GM23338 (cell line): Measurements from ENCODE around the gene ST6GALNAC6. TPM values are rescaled to one million over a fixed set of nuclear protein-coding genes. Genes with fewer than 3 reads are reported as not detected.

Experiments used
- ATAC-seq: fragments of 200-7000 bp; cut with Tn5 transposase; 3 replicates; pipeline ENCODE4 v1.9.1; 2020
- DNase-seq: peaks from one replicate; pipeline ENCODE4 v3.0.0-alpha.2; 2015; ENCODE audit warnings: low spot score
- H2AFZ ChIP-seq: fragments of 200-600 bp; sonication (generic); 2 replicates; pipeline ENCODE4 v1.8.0; 2016; ENCODE audit warnings: antibody characterized with exemption, mild to moderate bottlenecking, moderate library complexity
- H3F3A ChIP-seq: fragments of 200-600 bp; sonication (generic); replicated peaks from 2 replicates; pipeline ENCODE4 v1.8.0; 2017; ENCODE audit warnings: antibody characterized with exemption, mixed run types, low read depth
- H3K27ac ChIP-seq: fragments of 200-600 bp; sonication (generic); 2 replicates; pipeline ENCODE4 v1.6.1; 2016; ENCODE audit warnings: low read depth
- H3K27me3 ChIP-seq: fragments of 200-600 bp; sonication (generic); 2 replicates; pipeline ENCODE4 v1.8.0; 2016; ENCODE audit warnings: mild to moderate bottlenecking, mixed run types, moderate library complexity; ENCODE audit not compliant: insufficient read depth
- H3K36me3 ChIP-seq: fragments of 200-600 bp; sonication (generic); 2 replicates; pipeline ENCODE4 v1.8.0; 2016; ENCODE audit warnings: mild to moderate bottlenecking; ENCODE audit not compliant: insufficient read depth
- H3K4me1 ChIP-seq: fragments of 200-600 bp; sonication (generic); 2 replicates; pipeline ENCODE4 v1.8.0; 2016; ENCODE audit warnings: mild to moderate bottlenecking, moderate library complexity; ENCODE audit not compliant: insufficient read depth
- H3K4me2 ChIP-seq: fragments of 200-600 bp; sonication (generic); 2 replicates; pipeline ENCODE4 v1.7.1; 2017; ENCODE audit warnings: mixed run types
- H3K4me3 ChIP-seq: fragments of 200-600 bp; sonication (generic); 2 replicates; pipeline ENCODE4 v1.6.1; 2016; ENCODE audit warnings: mixed run types
- H3K79me2 ChIP-seq: fragments of 200-600 bp; sonication (generic); replicated peaks from 2 replicates; pipeline ENCODE4 v1.8.0; 2017; ENCODE audit warnings: mild to moderate bottlenecking; ENCODE audit not compliant: insufficient read depth
- H3K9me2 ChIP-seq: fragments of 200-600 bp; sonication (generic); 2 replicates; pipeline ENCODE4 v1.8.0; 2017; ENCODE audit not compliant: insufficient read depth
- H4K20me1 ChIP-seq: fragments of 200-600 bp; sonication (generic); replicated peaks from 2 replicates; pipeline ENCODE4 v1.8.0; 2017; ENCODE audit warnings: mild to moderate bottlenecking; ENCODE audit not compliant: insufficient read depth
- H3K27ac Mint-ChIP-seq: 2 replicates; pipeline ENCODE4 v1.8.0; 2020; ENCODE audit warnings: inconsistent platforms, mild to moderate bottlenecking, moderate library complexity, mixed read lengths
- H3K27me3 Mint-ChIP-seq: 3 replicates; pipeline ENCODE4 v1.8.0; 2022; ENCODE audit warnings: low read depth, mild to moderate bottlenecking, moderate library complexity, mixed read lengths, inconsistent platforms; ENCODE audit not compliant: insufficient read depth, poor library complexity
- H3K36me3 Mint-ChIP-seq: 3 replicates; pipeline ENCODE4 v1.8.0; 2021; ENCODE audit warnings: low read depth, mild to moderate bottlenecking, inconsistent platforms, moderate library complexity, mixed read lengths
- H3K4me1 Mint-ChIP-seq: 3 replicates; pipeline ENCODE4 v1.8.0; 2020; ENCODE audit warnings: mild to moderate bottlenecking, inconsistent platforms, mixed read lengths
- H3K4me3 Mint-ChIP-seq: 3 replicates; pipeline ENCODE4 v1.8.0; 2021; ENCODE audit warnings: moderate library complexity, mild to moderate bottlenecking, inconsistent platforms, mixed read lengths
- H3K9me3 Mint-ChIP-seq: 3 replicates; pipeline ENCODE4 v1.8.0; 2020; ENCODE audit warnings: moderate library complexity, mild to moderate bottlenecking, inconsistent platforms, mixed read lengths
- CREB1 ChIP-seq: fragments of 250-450 bp; sonication (Bioruptor Pico); IDR thresholded peaks from 2 replicates; pipeline ENCODE4 v1.5.0; 2020; ENCODE audit warnings: low read depth, mild to moderate bottlenecking, moderate library complexity
- EZH2 ChIP-seq: fragments of 200-600 bp; sonication (generic); IDR thresholded peaks from one replicate; pipeline ENCODE4 v1.8.0; 2017; ENCODE audit warnings: antibody characterized with exemption, mild to moderate bottlenecking, low read depth; ENCODE audit not compliant: unreplicated experiment
- EZH2phosphoT487 ChIP-seq: fragments of 200-600 bp; sonication (generic); IDR thresholded peaks from one replicate; pipeline ENCODE4 v1.8.1; 2018; ENCODE audit warnings: antibody characterized with exemption; ENCODE audit not compliant: unreplicated experiment
- NANOG ChIP-seq: IDR thresholded peaks from 2 replicates; pipeline ENCODE4 v1.6.1; 2016; ENCODE audit warnings: antibody characterized with exemption, borderline replicate concordance
- STAT1 ChIP-seq: IDR thresholded peaks from one replicate; pipeline ENCODE4 v1.6.1; 2016; ENCODE audit warnings: antibody characterized with exemption; ENCODE audit not compliant: unreplicated experiment
- ZNF114 ChIP-seq: fragments of 250-450 bp; sonication (Bioruptor Pico); IDR thresholded peaks from 2 replicates; pipeline ENCODE4 v1.5.0; 2020; ENCODE audit warnings: mild to moderate bottlenecking, moderate library complexity
- ZNF331 ChIP-seq: fragments of 250-450 bp; sonication (Bioruptor Pico); IDR thresholded peaks from 2 replicates; pipeline ENCODE4 v1.5.0; 2020; ENCODE audit warnings: low read depth, mild to moderate bottlenecking, moderate library complexity
- polyA plus RNA-seq: library from polyadenylated mRNA; unstranded; fragments of >200 nt; fragmentation: Nextera tagmentation; extraction: Ambion mirVana; gene quantifications from 2 replicates; pipeline ENCODE4 v1.2.1, GENCODE V29; 2016
- total RNA-seq: library from RNA; depleted of rRNA; stranded (reverse); fragments of >200 nt; shearing (Covaris generic); gene quantifications from 2 replicates; pipeline ENCODE4 v1.2.3, GENCODE V29; 2014
- TF ChIP-seq, protein P1 (sequence below), 2 experiments: fragments of 200-600 bp in 1 of 2; sonication (generic) in 1 of 2; conservative IDR thresholded peaks; 2 replicates each; pipeline versions ENCODE4 v1.5.1 to v1.6.1; 2016 to 2017; ENCODE audit warnings: antibody characterized with exemption in 2 of 2, low read depth in 2 of 2, mild to moderate bottlenecking in 2 of 2, moderate library complexity in 1 of 2
- TF ChIP-seq, protein P2 (sequence below): IDR thresholded peaks from one replicate; pipeline ENCODE4 v1.6.1; 2018; ENCODE audit warnings: antibody characterized with exemption; ENCODE audit not compliant: unreplicated experiment
- TF ChIP-seq, protein P3 (sequence below): fragments of 250-450 bp; sonication (Bioruptor Pico); IDR thresholded peaks from 2 replicates; pipeline ENCODE4 v1.5.0; 2020; ENCODE audit warnings: mild to moderate bottlenecking, moderate library complexity

The ST6GALNAC6 gene
- total and polyA plus RNA-seq, 2 experiments from 2014 or later: 20.7 to 39.2 TPM

DNA sequence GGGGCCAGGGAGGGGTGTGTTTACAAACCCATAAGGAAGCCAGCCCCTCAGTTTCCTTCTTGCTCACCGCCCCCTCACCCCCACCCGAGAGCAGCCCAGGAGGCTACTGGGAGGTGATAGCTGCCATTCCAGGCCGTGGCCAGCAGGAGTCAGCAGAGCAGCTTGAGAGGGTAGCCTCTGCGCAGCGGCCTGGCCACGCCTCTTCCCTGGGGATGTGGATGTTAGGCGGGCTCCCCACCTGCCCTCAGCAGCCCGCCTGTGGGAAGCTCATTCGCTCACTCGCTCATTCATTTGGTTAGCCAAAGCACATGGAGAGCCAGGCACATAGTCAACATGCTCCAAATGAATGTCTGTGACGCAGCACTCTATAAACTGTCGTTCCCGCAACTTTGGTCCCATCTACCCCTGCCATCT lies 44.3 kb upstream of the ST6GALNAC6 start:
- no peaks in the 10 kb centered on the region for H3K27me3 ChIP-seq
- TF ChIP-seq, protein P1, sequence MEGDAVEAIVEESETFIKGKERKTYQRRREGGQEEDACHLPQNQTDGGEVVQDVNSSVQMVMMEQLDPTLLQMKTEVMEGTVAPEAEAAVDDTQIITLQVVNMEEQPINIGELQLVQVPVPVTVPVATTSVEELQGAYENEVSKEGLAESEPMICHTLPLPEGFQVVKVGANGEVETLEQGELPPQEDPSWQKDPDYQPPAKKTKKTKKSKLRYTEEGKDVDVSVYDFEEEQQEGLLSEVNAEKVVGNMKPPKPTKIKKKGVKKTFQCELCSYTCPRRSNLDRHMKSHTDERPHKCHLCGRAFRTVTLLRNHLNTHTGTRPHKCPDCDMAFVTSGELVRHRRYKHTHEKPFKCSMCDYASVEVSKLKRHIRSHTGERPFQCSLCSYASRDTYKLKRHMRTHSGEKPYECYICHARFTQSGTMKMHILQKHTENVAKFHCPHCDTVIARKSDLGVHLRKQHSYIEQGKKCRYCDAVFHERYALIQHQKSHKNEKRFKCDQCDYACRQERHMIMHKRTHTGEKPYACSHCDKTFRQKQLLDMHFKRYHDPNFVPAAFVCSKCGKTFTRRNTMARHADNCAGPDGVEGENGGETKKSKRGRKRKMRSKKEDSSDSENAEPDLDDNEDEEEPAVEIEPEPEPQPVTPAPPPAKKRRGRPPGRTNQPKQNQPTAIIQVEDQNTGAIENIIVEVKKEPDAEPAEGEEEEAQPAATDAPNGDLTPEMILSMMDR (conservative IDR thresholded peaks at IDR 0.05; ENCODE audit: low read depth in 2 of 2): peak; percentile 88 to 93
- TF ChIP-seq CREB1: 0 out of 2 replicates have a peak, but pooled peaks have one; percentile 27
- no peak for TF ChIP-seq STAT1
- TF ChIP-seq ZNF114 (CRISPR knock-in tag): no peak
- TF ChIP-seq NANOG: no peak
- TF ChIP-seq, protein P2, sequence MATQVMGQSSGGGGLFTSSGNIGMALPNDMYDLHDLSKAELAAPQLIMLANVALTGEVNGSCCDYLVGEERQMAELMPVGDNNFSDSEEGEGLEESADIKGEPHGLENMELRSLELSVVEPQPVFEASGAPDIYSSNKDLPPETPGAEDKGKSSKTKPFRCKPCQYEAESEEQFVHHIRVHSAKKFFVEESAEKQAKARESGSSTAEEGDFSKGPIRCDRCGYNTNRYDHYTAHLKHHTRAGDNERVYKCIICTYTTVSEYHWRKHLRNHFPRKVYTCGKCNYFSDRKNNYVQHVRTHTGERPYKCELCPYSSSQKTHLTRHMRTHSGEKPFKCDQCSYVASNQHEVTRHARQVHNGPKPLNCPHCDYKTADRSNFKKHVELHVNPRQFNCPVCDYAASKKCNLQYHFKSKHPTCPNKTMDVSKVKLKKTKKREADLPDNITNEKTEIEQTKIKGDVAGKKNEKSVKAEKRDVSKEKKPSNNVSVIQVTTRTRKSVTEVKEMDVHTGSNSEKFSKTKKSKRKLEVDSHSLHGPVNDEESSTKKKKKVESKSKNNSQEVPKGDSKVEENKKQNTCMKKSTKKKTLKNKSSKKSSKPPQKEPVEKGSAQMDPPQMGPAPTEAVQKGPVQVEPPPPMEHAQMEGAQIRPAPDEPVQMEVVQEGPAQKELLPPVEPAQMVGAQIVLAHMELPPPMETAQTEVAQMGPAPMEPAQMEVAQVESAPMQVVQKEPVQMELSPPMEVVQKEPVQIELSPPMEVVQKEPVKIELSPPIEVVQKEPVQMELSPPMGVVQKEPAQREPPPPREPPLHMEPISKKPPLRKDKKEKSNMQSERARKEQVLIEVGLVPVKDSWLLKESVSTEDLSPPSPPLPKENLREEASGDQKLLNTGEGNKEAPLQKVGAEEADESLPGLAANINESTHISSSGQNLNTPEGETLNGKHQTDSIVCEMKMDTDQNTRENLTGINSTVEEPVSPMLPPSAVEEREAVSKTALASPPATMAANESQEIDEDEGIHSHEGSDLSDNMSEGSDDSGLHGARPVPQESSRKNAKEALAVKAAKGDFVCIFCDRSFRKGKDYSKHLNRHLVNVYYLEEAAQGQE: no peak
- no peak for TF ChIP-seq ZNF331
- TF ChIP-seq EZH2: no peak
- TF ChIP-seq, protein P3, sequence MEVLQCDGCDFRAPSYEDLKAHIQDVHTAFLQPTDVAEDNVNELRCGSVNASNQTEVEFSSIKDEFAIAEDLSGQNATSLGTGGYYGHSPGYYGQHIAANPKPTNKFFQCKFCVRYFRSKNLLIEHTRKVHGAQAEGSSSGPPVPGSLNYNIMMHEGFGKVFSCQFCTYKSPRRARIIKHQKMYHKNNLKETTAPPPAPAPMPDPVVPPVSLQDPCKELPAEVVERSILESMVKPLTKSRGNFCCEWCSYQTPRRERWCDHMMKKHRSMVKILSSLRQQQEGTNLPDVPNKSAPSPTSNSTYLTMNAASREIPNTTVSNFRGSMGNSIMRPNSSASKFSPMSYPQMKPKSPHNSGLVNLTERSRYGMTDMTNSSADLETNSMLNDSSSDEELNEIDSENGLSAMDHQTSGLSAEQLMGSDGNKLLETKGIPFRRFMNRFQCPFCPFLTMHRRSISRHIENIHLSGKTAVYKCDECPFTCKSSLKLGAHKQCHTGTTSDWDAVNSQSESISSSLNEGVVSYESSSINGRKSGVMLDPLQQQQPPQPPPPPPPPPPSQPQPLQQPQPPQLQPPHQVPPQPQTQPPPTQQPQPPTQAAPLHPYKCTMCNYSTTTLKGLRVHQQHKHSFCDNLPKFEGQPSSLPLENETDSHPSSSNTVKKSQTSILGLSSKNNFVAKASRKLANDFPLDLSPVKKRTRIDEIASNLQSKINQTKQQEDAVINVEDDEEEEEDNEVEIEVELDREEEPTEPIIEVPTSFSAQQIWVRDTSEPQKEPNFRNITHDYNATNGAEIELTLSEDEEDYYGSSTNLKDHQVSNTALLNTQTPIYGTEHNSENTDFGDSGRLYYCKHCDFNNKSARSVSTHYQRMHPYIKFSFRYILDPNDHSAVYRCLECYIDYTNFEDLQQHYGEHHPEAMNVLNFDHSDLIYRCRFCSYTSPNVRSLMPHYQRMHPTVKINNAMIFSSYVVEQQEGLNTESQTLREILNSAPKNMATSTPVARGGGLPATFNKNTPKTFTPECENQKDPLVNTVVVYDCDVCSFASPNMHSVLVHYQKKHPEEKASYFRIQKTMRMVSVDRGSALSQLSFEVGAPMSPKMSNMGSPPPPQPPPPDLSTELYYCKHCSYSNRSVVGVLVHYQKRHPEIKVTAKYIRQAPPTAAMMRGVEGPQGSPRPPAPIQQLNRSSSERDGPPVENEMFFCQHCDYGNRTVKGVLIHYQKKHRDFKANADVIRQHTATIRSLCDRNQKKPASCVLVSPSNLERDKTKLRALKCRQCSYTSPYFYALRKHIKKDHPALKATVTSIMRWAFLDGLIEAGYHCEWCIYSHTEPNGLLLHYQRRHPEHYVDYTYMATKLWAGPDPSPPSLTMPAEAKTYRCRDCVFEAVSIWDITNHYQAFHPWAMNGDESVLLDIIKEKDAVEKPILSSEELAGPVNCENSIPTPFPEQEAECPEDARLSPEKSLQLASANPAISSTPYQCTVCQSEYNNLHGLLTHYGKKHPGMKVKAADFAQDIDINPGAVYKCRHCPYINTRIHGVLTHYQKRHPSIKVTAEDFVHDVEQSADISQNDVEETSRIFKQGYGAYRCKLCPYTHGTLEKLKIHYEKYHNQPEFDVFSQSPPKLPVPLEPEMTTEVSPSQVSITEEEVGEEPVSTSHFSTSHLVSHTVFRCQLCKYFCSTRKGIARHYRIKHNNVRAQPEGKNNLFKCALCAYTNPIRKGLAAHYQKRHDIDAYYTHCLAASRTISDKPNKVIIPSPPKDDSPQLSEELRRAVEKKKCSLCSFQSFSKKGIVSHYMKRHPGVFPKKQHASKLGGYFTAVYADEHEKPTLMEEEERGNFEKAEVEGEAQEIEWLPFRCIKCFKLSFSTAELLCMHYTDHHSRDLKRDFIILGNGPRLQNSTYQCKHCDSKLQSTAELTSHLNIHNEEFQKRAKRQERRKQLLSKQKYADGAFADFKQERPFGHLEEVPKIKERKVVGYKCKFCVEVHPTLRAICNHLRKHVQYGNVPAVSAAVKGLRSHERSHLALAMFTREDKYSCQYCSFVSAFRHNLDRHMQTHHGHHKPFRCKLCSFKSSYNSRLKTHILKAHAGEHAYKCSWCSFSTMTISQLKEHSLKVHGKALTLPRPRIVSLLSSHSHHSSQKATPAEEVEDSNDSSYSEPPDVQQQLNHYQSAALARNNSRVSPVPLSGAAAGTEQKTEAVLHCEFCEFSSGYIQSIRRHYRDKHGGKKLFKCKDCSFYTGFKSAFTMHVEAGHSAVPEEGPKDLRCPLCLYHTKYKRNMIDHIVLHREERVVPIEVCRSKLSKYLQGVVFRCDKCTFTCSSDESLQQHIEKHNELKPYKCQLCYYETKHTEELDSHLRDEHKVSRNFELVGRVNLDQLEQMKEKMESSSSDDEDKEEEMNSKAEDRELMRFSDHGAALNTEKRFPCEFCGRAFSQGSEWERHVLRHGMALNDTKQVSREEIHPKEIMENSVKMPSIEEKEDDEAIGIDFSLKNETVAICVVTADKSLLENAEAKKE (CRISPR knock-in tag): no peak
- TF ChIP-seq EZH2phosphoT487: no peak
- Mint-ChIP-seq H3K4me1 (peaks cover 33% of the 10 kb centered on the region), H3K9me3 (no peaks in the 10 kb centered on the region), H3K27ac (peak overlapping the region; percentile 75; the same call in 1 of the 2 replicates), H3K4me3 (no peak overlapping the region), H3K27me3 (peaks cover 26% of the 10 kb centered on the region), H3K36me3 (peaks cover 42% of the 10 kb centered on the region)
- no peak overlapping the region for H3K4me3 ChIP-seq
- peak; percentile 79 for ATAC-seq
- H4K20me1 ChIP-seq: no peaks in the 10 kb centered on the region; the same call in 1 of the 2 replicates
- H3K9me2 ChIP-seq: no peaks in the 10 kb centered on the region
- no peak overlapping the region for H3K4me2 ChIP-seq
- H3K4me1 ChIP-seq: peaks cover 23% of the 10 kb centered on the region
- H3F3A ChIP-seq: peaks cover 24% of the 10 kb centered on the region
- no peak overlapping the region for H2AFZ ChIP-seq
- no peaks in the 10 kb centered on the region for H3K79me2 ChIP-seq
- H3K27ac ChIP-seq: peak overlapping the region; percentile 92
- H3K36me3 ChIP-seq: no peaks in the 10 kb centered on the region
- peak; percentile 95 for DNase-seq
